ENCODE measurements around the gene CDSN.

GRCh38 chr6:31065556-31065955 lies 54.7 kb downstream of the CDSN start:
- TF ChIP-seq CTCF (IDR thresholded peaks at IDR 0.05) = no peak
- TF ChIP-seq POLR2A (IDR thresholded peaks at IDR 0.05) = no peak
